K562 (cell line): Measurements from ENCODE around the gene TPD52L1. TPM values are rescaled to one million over a fixed set of nuclear protein-coding genes. Genes with fewer than 3 reads are reported as not detected.

Source experiments
- ARID3B ChIP-seq: fragments of 250-450 bp; sonication (Bioruptor Pico); IDR thresholded peaks from 2 replicates; pipeline ENCODE4 v1.4.0; 2020; ENCODE audit warnings: borderline replicate concordance
- EP300 ChIP-seq: IDR thresholded peaks from 2 replicates; pipeline ENCODE4 v1.6.1; 2012; ENCODE audit warnings: low read length, improper control_type of control experiment
- ETV6 ChIP-seq, 3 experiments: fragments of 150-350 bp in 1 of 3; sonication (generic) in 1 of 3; formaldehyde crosslinking in 1 of 3; IDR thresholded peaks; 2 replicates each; pipeline versions ENCODE4 v1.6.1 to v1.8.0; 2014 to 2022; ENCODE audit warnings: borderline replicate concordance in 2 of 3, low read depth in 2 of 3, antibody characterized with exemption in 1 of 3, low read length in 1 of 3, mild to moderate bottlenecking in 1 of 3, missing genetic modification reagents in 1 of 3
- FOXP1 ChIP-seq: sonication (generic); formaldehyde crosslinking; IDR thresholded peaks from 2 replicates; pipeline ENCODE4 v1.8.0; 2022; ENCODE audit warnings: mild to moderate bottlenecking, missing genetic modification reagents
- GABPA ChIP-seq: fragments of 200-800 bp; sonication (Bioruptor generic); conservative IDR thresholded peaks from 2 replicates; pipeline ENCODE4 v1.6.1; 2016; ENCODE audit warnings: low read depth, missing genetic modification characterization, missing compliant biosample characterization
- GTF2B ChIP-seq: IDR thresholded peaks from 2 replicates; pipeline ENCODE4 v1.6.1; 2011; ENCODE audit not compliant: insufficient read length; ENCODE audit errors: extremely low read depth
- HNRNPLL ChIP-seq: fragments of 200-400 bp; formaldehyde crosslinking; IDR thresholded peaks from 2 replicates; pipeline ENCODE4 v1.6.1; 2017; ENCODE audit warnings: low read length, low read depth, mild to moderate bottlenecking; ENCODE audit not compliant: poor library complexity, severe bottlenecking
- MEIS2 ChIP-seq: fragments of 450-650 bp; IDR thresholded peaks from 2 replicates; pipeline ENCODE4 v1.6.1; 2014; ENCODE audit warnings: mild to moderate bottlenecking; ENCODE audit not compliant: partially characterized antibody
- SNAPC5 ChIP-seq: fragments of 250-450 bp; sonication (Bioruptor Pico); IDR thresholded peaks from 2 replicates; pipeline ENCODE4 v1.8.0; 2021; ENCODE audit warnings: moderate library complexity, mild to moderate bottlenecking, inconsistent platforms
- THAP12 ChIP-seq: fragments of 250-450 bp; sonication (Bioruptor Pico); IDR thresholded peaks from 2 replicates; pipeline ENCODE4 v1.9.0; 2021; ENCODE audit warnings: mild to moderate bottlenecking, inconsistent platforms
- ZBTB17 ChIP-seq: fragments of 450-650 bp; formaldehyde crosslinking; IDR thresholded peaks from 2 replicates; pipeline ENCODE4 v1.4.0; 2020; ENCODE audit warnings: mild to moderate bottlenecking
- ZNF24 ChIP-seq: fragments of 450-650 bp; IDR thresholded peaks from 2 replicates; pipeline ENCODE4 v1.6.1; 2016
- ZNF253 ChIP-seq: fragments of 250-450 bp; sonication (Bioruptor Pico); conservative IDR thresholded peaks from 2 replicates; pipeline ENCODE4 v1.6.1; 2021; ENCODE audit warnings: mild to moderate bottlenecking
- ZNF766 ChIP-seq: fragments of 200-800 bp; sonication (Bioruptor generic); conservative IDR thresholded peaks from 2 replicates; pipeline ENCODE4 v1.6.1; 2016; ENCODE audit warnings: missing genetic modification characterization, missing compliant biosample characterization
- polyA plus RNA-seq, 8 experiments: library from polyadenylated mRNA; depleted of rRNA in 4 of 8; stranded (reverse) in 5 of 8; unstranded in 3 of 8; fragments of >200 nt; fragmentation: Nextera tagmentation in 2 of 8; fragmentation: Illumina TruSeq in 1 of 8; extraction: Ambion mirVana in 2 of 8; extraction: Trizol in 1 of 8; gene quantifications; 2 replicates each; pipeline versions ENCODE4 v1.2.1 to v1.2.3, GENCODE V29; 2011 to 2014; ENCODE audit warnings: inconsistent platforms in 1 of 8, missing spikeins in 1 of 8
- total RNA-seq, 7 experiments: library from RNA; depleted of rRNA in 6 of 7; stranded (reverse); fragments of >200 nt in 6 of 7; fragmentation: Illumina TruSeq in 2 of 7; extraction: Trizol in 2 of 7; gene quantifications; 2 replicates each; pipeline versions ENCODE4 v1.2.1 to v1.2.3, GENCODE V29; 2011 to 2021; ENCODE audit warnings: low replicate concordance in 1 of 7

TPD52L1 gene
- total and polyA plus RNA-seq, 9 of the 15 experiments (the other 6 are each of a cell fraction or from before 2014, with no cell fraction given): 12.9 to 149 (median 75.7) TPM

- peak; percentile 69 for TF ChIP-seq MEIS2
- TF ChIP-seq ZBTB17 (CRISPR knock-in tag): no peak
- TF ChIP-seq GTF2B: no peak
- no peak for TF ChIP-seq SNAPC5
- TF ChIP-seq ZNF24: peak; percentile 30; the same call in 1 of the 2 replicates
- TF ChIP-seq ZNF766 (CRISPR knock-in tag): peak; percentile 51; the same call in 1 of the 2 replicates
- no peak for TF ChIP-seq GABPA (tag)
- TF ChIP-seq ZNF253 (CRISPR knock-in tag): no peak
- no peak for TF ChIP-seq THAP12 (CRISPR knock-in tag)
- TF ChIP-seq ETV6 (IDR thresholded peaks at IDR 0.05; ENCODE audit: borderline replicate concordance in 1 of 2, low read depth in 2 of 2, low read length in 1 of 2): no peak
- no peak for TF ChIP-seq ETV6 (CRISPR knock-in tag; IDR thresholded peaks at IDR 0.05; ENCODE audit: borderline replicate concordance)
- TF ChIP-seq HNRNPLL: no peak
- no peak for TF ChIP-seq EP300
- no peak for TF ChIP-seq ARID3B (CRISPR knock-in tag)
- TF ChIP-seq FOXP1 (CRISPR knock-in tag): no peak
These were observed 44.3 kb downstream of the TPD52L1 start (continued) for GRCh38 chr6:125197795-125198269.
